OCI-LY3 (cell line): ENCODE results near the gene EXTL2.
"Not testable (repeated sequence)": the region's sequence is repeated elsewhere in the genome, so short reads cannot be mapped to it uniquely, and the experiment has no call there.

Source experiments
- H2AFZ ChIP-seq: fragments of 200-600, 300-600 bp; shearing (Covaris generic); 2 replicates; pipeline ENCODE4 v1.6.0; 2014; ENCODE audit warnings: antibody characterized with exemption, low read depth, low read length
- H3K27ac ChIP-seq: fragments of 200-600, 300-600 bp; sonication (generic); 2 replicates; pipeline ENCODE4 v1.5.1; 2014; ENCODE audit warnings: mild to moderate bottlenecking, low read length, moderate library complexity, mixed read lengths
- H3K27me3 ChIP-seq: fragments of 200-600, 300-600 bp; sonication (generic); 2 replicates; pipeline ENCODE4 v1.6.1; 2014; ENCODE audit warnings: low read depth, low read length, mixed read lengths
- H3K36me3 ChIP-seq: fragments of 200-600, 300-600 bp; sonication (generic); replicated peaks from 2 replicates; pipeline ENCODE3; 2014; ENCODE audit warnings: low read depth, low read length, mixed read lengths
- H3K4me1 ChIP-seq: fragments of 300-600, 200-600 bp; sonication (generic); 2 replicates; pipeline ENCODE4 v1.6.1; 2014; ENCODE audit warnings: low read length, mixed read lengths
- H3K4me2 ChIP-seq: fragments of 200-600, 300-600 bp; sonication (generic); 2 replicates; pipeline ENCODE4 v1.6.1; 2014; ENCODE audit warnings: low read length, mixed read lengths
- H3K4me3 ChIP-seq: fragments of 300-600, 200-600 bp; sonication (generic); 2 replicates; pipeline ENCODE4 v1.5.1; 2014; ENCODE audit warnings: antibody characterized with exemption, mild to moderate bottlenecking, low read length, moderate library complexity
- H3K79me2 ChIP-seq: fragments of 300-600, 200-600 bp; shearing (Covaris generic); 2 replicates; pipeline ENCODE4 v1.6.1; 2014; ENCODE audit warnings: mild to moderate bottlenecking, low read length, mixed read lengths
- H3K9ac ChIP-seq: fragments of 300-600, 200-600 bp; shearing (Covaris generic); 2 replicates; pipeline ENCODE4 v1.6.0; 2014; ENCODE audit warnings: mild to moderate bottlenecking, low read length, moderate library complexity
- H3K9me3 ChIP-seq: fragments of 200-600, 300-600 bp; shearing (Covaris generic); 2 replicates; pipeline ENCODE4 v1.6.1; 2014; ENCODE audit warnings: low read length, mixed read lengths; ENCODE audit not compliant: insufficient read depth
- H4K20me1 ChIP-seq: fragments of 200-600, 300-600 bp; sonication (generic); 2 replicates; pipeline ENCODE4 v1.6.1; 2016; ENCODE audit warnings: low read length, mixed read lengths; ENCODE audit not compliant: insufficient read depth
- CTCF ChIP-seq: fragments of 200-600, 300-600 bp; sonication (generic); IDR thresholded peaks from 2 replicates; pipeline ENCODE4 v1.5.1; 2014; ENCODE audit warnings: antibody characterized with exemption, low read length, low read depth
- EZH2phosphoT487 ChIP-seq: fragments of 200-600 bp; shearing (Covaris generic); IDR thresholded peaks from 2 replicates; pipeline ENCODE4 v1.6.1; 2018; ENCODE audit warnings: antibody characterized with exemption, mixed run types, low read depth

The EXTL2 gene

DNA sequence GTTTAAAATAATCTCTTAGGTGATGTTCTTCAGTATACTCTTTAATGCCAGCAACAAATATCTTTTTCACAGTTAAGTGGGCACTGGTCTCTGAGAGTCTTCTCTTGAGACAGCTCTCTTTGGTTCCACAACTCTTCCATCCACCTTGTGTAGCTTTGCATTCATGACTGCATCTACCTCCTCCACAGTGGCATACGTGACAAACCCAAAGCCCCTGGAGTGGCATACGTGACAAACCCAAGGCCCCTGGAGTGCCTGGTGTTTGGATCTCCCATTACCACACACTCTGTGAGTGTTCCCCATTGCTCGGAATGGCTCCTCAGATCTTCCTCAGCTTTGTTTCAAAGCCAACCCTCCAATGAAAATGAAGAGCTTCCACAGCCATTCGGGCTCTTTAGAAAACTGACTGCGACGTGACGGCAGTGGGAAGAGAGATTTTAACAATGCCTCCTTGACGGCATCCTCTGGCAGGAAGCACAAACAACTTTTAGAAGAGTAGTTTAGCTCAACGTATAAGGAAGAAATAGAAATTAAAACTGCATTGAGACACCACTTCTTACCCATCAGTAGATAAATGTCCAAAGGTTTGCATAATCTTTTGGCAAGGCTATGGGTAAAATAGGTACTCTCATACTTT, 47.1 kb upstream of the EXTL2 start:
- Histone ChIP-seq H3K9ac (no peak overlapping the region), H3K4me2 (no peak overlapping the region), H3K4me3 (no peak overlapping the region), H3K27me3 (no peaks in the 10 kb centered on the region), H2AFZ (no peak overlapping the region), H3K9me3 (no peaks in the 10 kb centered on the region), H4K20me1 (no peaks in the 10 kb centered on the region), H3K27ac (no peak overlapping the region), H3K79me2 (no peaks in the 10 kb centered on the region), H3K36me3 (peaks cover 7% of the 10 kb centered on the region), H3K4me1 (peaks cover 12% of the 10 kb centered on the region)
- TF ChIP-seq EZH2phosphoT487 (no peak), CTCF (no peak)

GRCh38 chr1:100941098-100941527, 46.5 kb upstream of the EXTL2 start:
- no peak overlapping the region for H3K4me2 ChIP-seq
- no peaks in the 10 kb centered on the region for H3K79me2 ChIP-seq
- no peak overlapping the region for H3K27ac ChIP-seq
- H3K4me1 ChIP-seq: peaks cover 12% of the 10 kb centered on the region
- no peak overlapping the region for H2AFZ ChIP-seq
- no peak overlapping the region for H3K4me3 ChIP-seq
- H3K27me3 ChIP-seq: no peaks in the 10 kb centered on the region
- H4K20me1 ChIP-seq: no peaks in the 10 kb centered on the region
- no peak for TF ChIP-seq EZH2phosphoT487
- TF ChIP-seq CTCF: no peak
- H3K9me3 ChIP-seq: no peaks in the 10 kb centered on the region
- no peak overlapping the region for H3K9ac ChIP-seq
- H3K36me3 ChIP-seq: peaks cover 7% of the 10 kb centered on the region

GRCh38 chr1:100936194-100936967, 41.7 kb upstream of the EXTL2 start:
- H3K36me3 ChIP-seq: peaks cover 3% of the 10 kb centered on the region
- TF ChIP-seq CTCF (no peak), EZH2phosphoT487 (no peak)

DNA sequence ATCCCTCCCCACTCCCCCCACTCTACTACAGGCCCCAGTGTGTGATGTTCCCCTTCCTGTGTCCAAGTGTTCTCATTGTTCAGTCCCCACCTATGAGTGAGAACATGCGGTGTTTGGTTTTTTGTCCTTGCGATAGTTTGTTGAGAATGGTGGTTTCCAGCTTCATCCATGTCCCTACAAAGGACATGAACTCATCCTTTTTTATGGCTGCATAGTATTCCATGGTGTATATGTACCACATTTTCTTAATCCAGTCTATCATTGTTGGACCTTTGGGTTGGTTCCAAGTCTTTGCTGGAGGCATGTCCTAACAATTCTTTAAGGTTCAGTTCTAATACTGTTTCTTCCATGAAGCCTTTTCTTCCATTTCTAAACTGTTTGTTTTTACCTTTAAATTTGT, 38.9 kb upstream of the EXTL2 start:
- H3K79me2 ChIP-seq, H3K9me3 ChIP-seq, H3K4me3 ChIP-seq, H3K27me3 ChIP-seq, H3K27ac ChIP-seq, H3K9ac ChIP-seq, H3K4me1 ChIP-seq, H2AFZ ChIP-seq, H3K36me3 ChIP-seq, H4K20me1 ChIP-seq, H3K4me2 ChIP-seq: not testable (repeated sequence)

More at GRCh38 chr1:100936194-100936967, 41.7 kb upstream of the EXTL2 start:
- Histone ChIP-seq H3K9me3 (no peaks in the 10 kb centered on the region), H4K20me1 (no peaks in the 10 kb centered on the region), H3K9ac (no peak overlapping the region), H3K27ac (no peak overlapping the region), H3K4me2 (no peak overlapping the region), H3K79me2 (no peaks in the 10 kb centered on the region), H3K4me1 (peaks cover 9% of the 10 kb centered on the region), H3K27me3 (no peaks in the 10 kb centered on the region), H2AFZ (no peak overlapping the region), H3K4me3 (no peak overlapping the region)
